ENCODE results near the gene JARID2. TPM values are rescaled to one million over a fixed set of nuclear protein-coding genes. Genes with fewer than 3 reads are reported as not detected.

The JARID2 gene
- total RNA-seq, 1 donor from 2014 or later, result 48.7 TPM

DNA sequence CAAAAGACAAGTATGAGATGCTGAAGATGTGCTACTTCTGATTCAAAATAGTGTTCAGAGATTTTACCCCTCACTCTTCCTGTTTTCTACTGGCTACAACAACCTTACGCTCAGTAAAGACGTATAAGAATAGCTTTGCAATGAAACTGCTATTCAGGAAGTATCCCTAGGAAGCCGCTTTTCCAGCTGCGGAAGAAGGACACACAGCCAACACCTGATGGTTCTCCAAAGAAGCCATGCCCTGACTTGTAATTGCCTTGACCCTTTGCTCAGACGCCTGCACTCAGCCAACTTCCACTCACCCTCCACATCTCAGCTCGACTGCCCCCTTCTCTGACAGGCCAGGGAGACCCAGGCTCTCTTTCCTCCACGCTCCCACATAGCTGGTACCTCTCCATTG, 305.4 kb downstream of the JARID2 start:
- Mint-ChIP-seq H3K4me3 (no peak overlapping the region), H3K27ac (no peak overlapping the region)

DNA sequence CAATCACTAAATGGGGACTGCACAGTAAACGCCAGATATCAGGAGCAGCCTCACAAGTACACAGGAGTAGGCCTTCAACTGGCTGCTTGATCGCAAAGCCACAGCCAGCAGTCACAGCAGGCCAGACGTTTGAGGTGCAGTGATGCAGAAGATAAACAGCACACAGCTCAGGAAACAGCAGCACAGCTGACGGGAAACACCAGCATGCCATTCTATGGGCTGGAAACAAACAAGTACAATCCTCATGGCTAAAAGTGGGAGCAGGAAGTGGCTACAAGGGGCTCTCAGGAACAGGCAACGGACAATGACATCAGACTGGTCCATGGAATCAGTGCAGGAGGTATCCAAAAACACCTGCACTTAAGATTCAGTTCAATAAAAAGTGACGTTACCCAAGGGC, 305.9 kb downstream of the JARID2 start:
- DNase-seq, result no peak
- Mint-ChIP-seq H3K27ac (no peak overlapping the region), H3K4me3 (no peak overlapping the region), H3K9me3 (no peaks in the 10 kb centered on the region), H3K27me3 (no peaks in the 10 kb centered on the region), H3K36me3 (ENCODE audit: low read depth) (no peaks in the 10 kb centered on the region), H3K4me1 (peaks cover 2% of the 10 kb centered on the region)
- intact Hi-C loops (cut with micrococcal nuclease), result no loop called here

More for the DNA sequence above, 305.4 kb downstream of the JARID2 start:
- Mint-ChIP-seq H3K36me3 (ENCODE audit: low read depth) (no peaks in the 10 kb centered on the region), H3K4me1 (peaks cover 2% of the 10 kb centered on the region), H3K27me3 (no peaks in the 10 kb centered on the region), H3K9me3 (no peaks in the 10 kb centered on the region)
- intact Hi-C loops (cut with micrococcal nuclease), result no loop called here
- no peak for DNase-seq

DNA sequence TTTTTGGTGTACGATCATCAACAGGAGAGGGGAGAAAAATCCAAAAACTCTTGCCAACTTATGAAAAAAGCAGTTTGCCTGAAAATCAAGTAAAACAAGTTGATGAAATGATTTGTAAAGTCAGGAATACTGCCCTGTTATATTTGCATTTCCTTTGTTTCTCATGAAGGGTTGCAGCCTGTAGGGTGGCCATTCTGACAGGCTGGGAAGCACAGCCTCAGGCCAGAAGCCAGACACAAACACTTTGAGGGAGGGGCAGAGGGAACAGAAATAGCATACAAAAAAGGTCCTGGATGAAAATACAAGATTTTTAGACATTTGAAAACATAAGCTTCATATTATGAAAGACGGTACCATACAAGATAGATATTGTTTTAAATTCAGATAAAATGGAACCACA, 307.2 kb downstream of the JARID2 start:
- H3K4me1 Mint-ChIP-seq, result peaks cover 2% of the 10 kb centered on the region
- H3K27ac Mint-ChIP-seq, result no peak overlapping the region
- DNase-seq, result no peak
- intact Hi-C loops (cut with micrococcal nuclease), result no loop called here
- no peaks in the 10 kb centered on the region for H3K36me3 Mint-ChIP-seq (ENCODE audit: low read depth)
- H3K9me3 Mint-ChIP-seq, result no peaks in the 10 kb centered on the region
- H3K27me3 Mint-ChIP-seq, result no peaks in the 10 kb centered on the region
- H3K4me3 Mint-ChIP-seq, result no peak overlapping the region

DNA sequence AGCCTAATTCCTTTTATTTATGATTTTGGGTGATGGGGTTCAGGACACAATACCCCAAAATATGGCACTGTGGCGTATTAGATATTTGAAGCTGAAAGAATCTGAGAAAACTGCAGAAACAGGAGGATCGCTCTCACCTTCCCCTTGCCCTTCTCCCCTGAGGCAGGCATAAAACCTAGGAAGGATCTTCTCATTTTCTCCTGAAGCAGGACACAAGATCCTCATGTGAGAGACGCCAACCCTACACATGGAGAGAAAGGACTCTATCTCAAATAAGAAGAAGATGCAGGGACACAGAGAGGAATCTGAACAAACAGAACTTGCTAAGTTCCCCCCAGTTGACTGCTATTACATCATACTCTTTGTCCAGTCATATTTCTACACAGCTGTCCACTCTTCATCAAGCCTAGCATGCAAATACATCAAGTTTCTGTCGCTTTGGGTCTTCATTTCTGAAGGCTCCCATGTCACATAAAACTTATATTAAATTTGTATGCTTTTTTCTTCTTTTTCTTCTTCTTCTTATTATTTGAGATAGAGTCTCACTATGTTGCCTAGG, 307.9 kb downstream of the JARID2 start:
- Mint-ChIP-seq H3K27ac (no peak overlapping the region), H3K4me3 (no peak overlapping the region), H3K9me3 (no peaks in the 10 kb centered on the region), H3K27me3 (no peaks in the 10 kb centered on the region), H3K36me3 (ENCODE audit: low read depth) (no peaks in the 10 kb centered on the region), H3K4me1 (peaks cover 2% of the 10 kb centered on the region)
- no peak for DNase-seq
- intact Hi-C loops (cut with micrococcal nuclease), result no loop called here

GRCh38 chr6:15554728-15555100, 308.8 kb downstream of the JARID2 start:
- Mint-ChIP-seq H3K36me3 (ENCODE audit: low read depth) (no peaks in the 10 kb centered on the region), H3K4me3 (no peak overlapping the region), H3K27ac (no peak overlapping the region), H3K4me1 (peaks cover 2% of the 10 kb centered on the region), H3K27me3 (no peaks in the 10 kb centered on the region), H3K9me3 (no peaks in the 10 kb centered on the region)
- no peak for DNase-seq
- intact Hi-C loops (cut with micrococcal nuclease), result no loop called here

DNA sequence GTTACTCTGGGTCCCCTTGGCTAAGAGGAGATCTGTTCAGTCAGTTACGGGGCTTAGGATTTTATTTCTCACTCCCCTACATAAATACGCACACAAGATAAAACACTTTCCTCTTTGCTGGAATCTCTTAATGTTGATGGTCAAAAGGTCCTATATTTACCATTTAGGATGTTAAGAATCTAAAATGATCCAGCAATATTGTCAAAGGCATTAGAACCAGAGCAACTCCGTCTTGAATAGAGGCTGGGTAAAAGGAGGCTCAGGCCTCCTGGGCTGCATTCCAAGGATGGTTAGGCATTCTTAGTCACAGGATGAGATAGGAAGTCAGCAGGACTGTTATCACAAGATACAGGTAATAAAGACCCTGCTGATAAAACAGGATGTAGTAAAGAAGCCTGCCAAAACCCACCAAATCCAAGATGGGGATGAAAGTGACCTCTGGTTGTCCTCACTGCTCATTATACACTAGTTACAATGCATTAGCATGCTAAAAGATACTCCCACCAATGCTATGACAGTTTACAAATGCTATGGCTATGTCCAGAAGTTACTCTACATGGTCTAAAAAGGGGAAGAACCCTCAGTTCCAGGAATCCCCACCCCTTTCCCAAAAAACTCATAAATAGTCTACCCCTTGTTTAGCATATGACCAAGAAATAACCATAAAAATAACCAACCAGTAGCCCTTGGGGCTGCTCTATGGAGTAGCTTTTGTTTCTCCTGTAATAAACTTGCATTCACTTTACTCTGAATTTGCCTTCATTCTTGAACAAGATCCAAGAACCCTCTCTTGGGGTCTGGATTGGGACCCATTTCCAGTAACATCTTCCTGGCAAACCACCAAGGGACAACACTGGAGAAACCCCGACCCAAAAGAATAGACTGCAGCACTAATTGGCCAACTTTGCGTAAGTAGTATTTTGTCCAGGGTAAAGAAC, 309.5 kb downstream of the JARID2 start:
- peaks cover 2% of the 10 kb centered on the region for H3K4me1 Mint-ChIP-seq
- no peak overlapping the region for H3K4me3 Mint-ChIP-seq
- no peaks in the 10 kb centered on the region for H3K27me3 Mint-ChIP-seq
- no peaks in the 10 kb centered on the region for H3K36me3 Mint-ChIP-seq (ENCODE audit: low read depth)
- DNase-seq, result no peak
- intact Hi-C loops (cut with micrococcal nuclease), result no loop called here
- H3K27ac Mint-ChIP-seq, result no peak overlapping the region
- H3K9me3 Mint-ChIP-seq, result no peaks in the 10 kb centered on the region

DNA sequence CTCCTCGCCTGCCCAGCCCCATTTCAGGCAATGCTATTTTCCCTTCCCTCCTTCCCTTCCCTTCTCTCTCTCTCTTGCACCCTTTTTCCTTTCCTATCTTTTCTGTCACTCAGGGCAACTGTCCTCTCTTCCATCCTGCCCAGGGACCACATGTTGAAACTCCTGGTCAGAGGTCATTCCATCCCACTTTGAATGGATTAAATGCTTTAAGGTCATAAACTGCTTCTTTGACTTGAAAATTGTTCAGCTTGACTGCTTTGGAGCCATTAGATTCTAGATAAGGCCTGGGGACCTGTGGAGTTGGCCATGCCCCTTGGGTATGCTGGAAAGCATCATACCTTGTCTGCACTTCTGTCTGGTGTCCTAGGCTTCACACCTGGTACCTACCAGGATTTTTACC, 310.8 kb downstream of the JARID2 start:
- H3K4me1 Mint-ChIP-seq, result peaks cover 2% of the 10 kb centered on the region
- no peaks in the 10 kb centered on the region for H3K9me3 Mint-ChIP-seq
- H3K27ac Mint-ChIP-seq, result no peak overlapping the region
- no peak for DNase-seq
- no peaks in the 10 kb centered on the region for H3K27me3 Mint-ChIP-seq
- intact Hi-C loops (cut with micrococcal nuclease), result no loop called here
- no peak overlapping the region for H3K4me3 Mint-ChIP-seq
- no peaks in the 10 kb centered on the region for H3K36me3 Mint-ChIP-seq (ENCODE audit: low read depth)

DNA sequence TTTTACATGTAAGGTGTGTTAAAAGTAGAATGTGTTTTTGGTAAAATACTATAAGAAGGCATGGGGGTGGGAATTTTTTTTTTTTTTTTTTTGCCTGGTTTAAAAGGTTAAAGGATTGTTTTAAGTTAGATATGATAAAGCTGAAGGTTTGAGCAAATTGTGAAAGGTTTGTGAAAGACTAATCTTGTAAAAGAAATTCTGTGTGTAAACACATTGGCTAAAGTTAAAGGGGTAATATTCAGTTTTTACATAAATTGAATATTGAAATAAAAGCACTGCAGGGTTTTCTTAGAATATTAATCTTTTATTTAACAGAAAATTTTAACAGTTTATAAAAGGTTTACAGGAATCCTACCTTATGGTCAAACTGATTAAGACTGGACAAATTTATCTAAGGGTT, 311.3 kb downstream of the JARID2 start:
- Mint-ChIP-seq H3K27ac (no peak overlapping the region), H3K27me3 (no peaks in the 10 kb centered on the region), H3K4me3 (no peak overlapping the region), H3K9me3 (no peaks in the 10 kb centered on the region), H3K36me3 (ENCODE audit: low read depth) (no peaks in the 10 kb centered on the region), H3K4me1 (no peaks in the 10 kb centered on the region)
- no peak for DNase-seq
- intact Hi-C loops (cut with micrococcal nuclease), result no loop called here

DNA sequence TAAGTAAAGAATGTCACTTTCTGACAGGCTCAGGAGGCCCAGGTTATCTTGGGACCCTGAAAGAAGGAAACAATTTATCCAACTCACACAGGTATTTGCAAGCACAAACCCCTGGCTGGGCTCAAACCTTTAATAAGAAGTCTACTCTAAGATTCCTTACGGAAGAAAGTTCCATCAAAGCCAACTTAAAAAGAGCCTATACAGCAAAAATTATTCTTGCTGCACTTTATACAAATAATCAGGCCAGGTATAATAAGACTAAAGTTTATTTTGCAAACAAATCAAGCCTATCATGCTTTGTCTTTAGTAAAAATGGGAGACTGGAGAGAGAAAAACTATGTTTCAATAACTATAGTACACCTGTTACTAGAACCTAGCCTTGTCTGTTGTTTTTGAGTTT, 314.8 kb downstream of the JARID2 start:
- Mint-ChIP-seq H3K36me3 (ENCODE audit: low read depth) (no peaks in the 10 kb centered on the region), H3K9me3 (no peaks in the 10 kb centered on the region), H3K27me3 (no peaks in the 10 kb centered on the region), H3K4me3 (no peak overlapping the region), H3K4me1 (no peaks in the 10 kb centered on the region), H3K27ac (no peak overlapping the region)
- peak; percentile 17 for DNase-seq
- intact Hi-C loops (cut with micrococcal nuclease), result no loop called here

DNA sequence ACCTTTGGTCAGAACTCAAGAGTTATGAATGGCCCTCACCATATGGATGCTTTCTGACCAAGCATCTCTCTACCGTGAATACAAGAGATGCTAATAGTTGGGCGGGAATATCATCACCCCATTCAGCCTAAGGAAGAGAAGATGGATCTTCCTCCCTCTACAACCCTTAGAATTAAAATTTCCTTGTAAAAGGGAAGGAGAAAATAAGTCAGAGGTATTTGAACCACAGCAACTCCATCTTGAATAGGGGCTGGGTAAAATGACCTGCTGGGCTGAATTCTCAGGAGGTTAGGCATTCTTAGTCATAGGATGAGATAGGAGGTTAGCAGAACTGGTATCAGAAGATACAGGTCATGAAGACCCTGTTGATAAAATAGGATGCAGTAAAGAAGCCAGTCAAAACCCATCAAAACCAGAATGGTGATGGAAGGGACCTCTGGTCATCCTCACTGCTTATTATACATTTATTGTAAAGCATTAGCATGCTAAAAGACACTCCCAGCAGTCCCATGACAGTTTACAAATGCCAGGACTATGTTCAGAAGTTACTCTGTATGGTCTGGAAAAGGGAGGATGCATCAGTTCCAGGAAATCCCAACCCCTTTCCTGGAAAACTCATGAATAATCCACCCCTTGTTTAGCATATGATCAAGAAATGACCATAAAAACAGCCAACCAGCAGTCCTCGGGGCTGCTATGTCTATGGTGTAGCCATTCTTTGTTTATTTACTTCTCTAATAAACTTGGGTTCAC, 315.8 kb downstream of the JARID2 start:
- Mint-ChIP-seq H3K27me3 (no peaks in the 10 kb centered on the region), H3K9me3 (no peaks in the 10 kb centered on the region), H3K27ac (no peak overlapping the region), H3K4me3 (no peak overlapping the region), H3K4me1 (no peaks in the 10 kb centered on the region), H3K36me3 (ENCODE audit: low read depth) (no peaks in the 10 kb centered on the region)
- peak; percentile 21 for DNase-seq
- intact Hi-C loops (cut with micrococcal nuclease), result no loop called here

DNA sequence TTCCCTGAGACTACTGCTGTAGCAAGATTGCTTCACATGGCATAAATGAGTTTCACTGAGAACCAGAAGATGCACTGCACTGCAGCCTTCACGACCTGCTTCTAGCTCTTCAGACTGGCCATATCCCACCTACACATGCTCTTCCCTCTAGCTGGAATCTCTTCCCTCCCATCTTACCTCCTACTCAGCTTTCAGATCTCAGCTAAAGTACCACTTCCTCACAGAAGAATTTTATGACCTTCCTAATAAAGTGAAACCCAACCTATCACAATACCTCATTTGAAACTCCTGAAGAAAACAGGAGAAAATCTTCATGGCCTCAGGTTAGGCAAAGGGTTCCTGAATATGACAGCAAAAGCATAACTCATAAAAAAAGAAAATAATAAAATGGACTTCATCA, 317.1 kb downstream of the JARID2 start:
- Mint-ChIP-seq H3K4me3 (no peak overlapping the region), H3K27me3 (no peaks in the 10 kb centered on the region), H3K9me3 (no peaks in the 10 kb centered on the region), H3K4me1 (no peaks in the 10 kb centered on the region), H3K27ac (no peak overlapping the region), H3K36me3 (ENCODE audit: low read depth) (no peaks in the 10 kb centered on the region)
- intact Hi-C loops (cut with micrococcal nuclease), result no loop called here
- DNase-seq, result peak; percentile 17

- no peak overlapping the region for H3K4me3 Mint-ChIP-seq
- no peak overlapping the region for H3K27ac Mint-ChIP-seq
- H3K9me3 Mint-ChIP-seq, result no peaks in the 10 kb centered on the region
- intact Hi-C loops (cut with micrococcal nuclease), result no loop called here
- DNase-seq, result peak; percentile 18
- H3K36me3 Mint-ChIP-seq (ENCODE audit: low read depth), result no peaks in the 10 kb centered on the region
- H3K4me1 Mint-ChIP-seq, result no peaks in the 10 kb centered on the region
- H3K27me3 Mint-ChIP-seq, result no peaks in the 10 kb centered on the region
Observed at GRCh38 chr6:15569035-15569995, 323.4 kb downstream of the JARID2 start.

GRCh38 chr6:15570171-15570570, 324.3 kb downstream of the JARID2 start:
- Mint-ChIP-seq H3K4me3 (no peak overlapping the region), H3K36me3 (ENCODE audit: low read depth) (no peaks in the 10 kb centered on the region)
- intact Hi-C loops (cut with micrococcal nuclease), result no loop called here

More at GRCh38 chr6:15570171-15570570, 324.3 kb downstream of the JARID2 start:
- Mint-ChIP-seq H3K9me3 (no peaks in the 10 kb centered on the region), H3K27ac (no peak overlapping the region), H3K4me1 (no peaks in the 10 kb centered on the region), H3K27me3 (no peaks in the 10 kb centered on the region)
- DNase-seq, result no peak

Data from activated CD4-positive, alpha-beta T cell treated with anti-CD3 and anti-CD28 coated beads, Interleukin-2, amount 10 ng/mL, durations not matched to agents 24 days and 14 days (primary cell).